Measurements from ENCODE around the gene PTCRA.

PTCRA gene

GRCh38 chr6:42970871-42971612 is 55.2 kb downstream of the PTCRA start:
- in situ Hi-C loops (cut with HindIII; ENCODE audit: low sequenced_read_pairs), result no loop called here

GRCh38 chr6:42971746-42972327 is 56.0 kb downstream of the PTCRA start:
- in situ Hi-C loops (cut with HindIII; ENCODE audit: low sequenced_read_pairs), result no loop called here

GRCh38 chr6:42973926-42974325 is 58.1 kb downstream of the PTCRA start:
- in situ Hi-C loops (cut with HindIII; ENCODE audit: low sequenced_read_pairs), result no loop called here

- in situ Hi-C loops (cut with HindIII; ENCODE audit: low sequenced_read_pairs), result no loop called here
Measured at GRCh38 chr6:42974919-42975505, 59.2 kb downstream of the PTCRA start.
